Hematopoietic multipotent progenitor cell (in vitro differentiated cells): ENCODE results near the gene ADGRG6. TPM values are rescaled to one million over a fixed set of nuclear protein-coding genes. Genes with fewer than 3 reads are reported as not detected.
"Not testable (repeated sequence)": the region's sequence is repeated elsewhere in the genome, so short reads cannot be mapped to it uniquely, and the experiment has no call there.

ENCODE experiments used
- DNase-seq, 3 donors: peaks; one replicate each; pipeline ENCODE4 v3.0.0-alpha.2; 2011 to 2015; ENCODE audit warnings: low read depth in 2 of 3, low spot score in 2 of 3
- total RNA-seq: library from RNA; depleted of rRNA; stranded (reverse); fragments of >200 nt; gene quantifications from one replicate; pipeline ENCODE4 v1.2.3, GENCODE V29; 2012

ADGRG6 gene
- total RNA-seq, 1 donor: 57.1 TPM

DNA sequence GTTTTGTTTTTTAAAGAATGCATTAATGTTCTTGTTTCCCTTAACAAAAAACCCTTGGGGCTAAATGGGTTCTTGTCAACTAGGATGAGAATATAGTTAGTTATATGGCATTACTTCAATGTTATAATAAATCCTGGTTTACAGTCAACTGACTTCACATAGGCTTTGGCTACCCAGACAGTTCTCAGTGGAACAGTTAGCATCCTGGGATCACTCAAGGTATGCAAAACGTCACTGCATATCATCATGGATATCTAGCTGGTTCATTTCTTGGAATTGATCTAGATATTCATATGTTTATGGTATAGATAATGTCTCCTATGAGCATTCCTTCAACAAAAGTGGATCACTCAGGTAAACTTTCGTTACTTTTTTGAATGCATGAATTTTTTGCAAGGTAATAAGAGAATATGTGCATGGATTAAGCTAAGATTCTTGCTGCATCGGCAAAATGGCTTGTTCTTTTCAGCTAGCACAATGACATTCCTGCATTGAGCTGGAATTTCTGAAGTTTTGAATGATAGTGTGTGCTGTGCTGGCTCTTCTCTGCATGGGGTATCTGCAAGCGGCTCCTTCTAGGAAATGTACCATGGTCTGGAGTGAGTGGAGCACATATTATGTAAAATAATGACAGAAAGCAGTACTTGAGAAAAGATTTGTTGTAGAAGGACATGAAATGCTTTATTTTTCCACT lies 138.9 kb downstream of the ADGRG6 start:
- DNase-seq: no peak

DNA sequence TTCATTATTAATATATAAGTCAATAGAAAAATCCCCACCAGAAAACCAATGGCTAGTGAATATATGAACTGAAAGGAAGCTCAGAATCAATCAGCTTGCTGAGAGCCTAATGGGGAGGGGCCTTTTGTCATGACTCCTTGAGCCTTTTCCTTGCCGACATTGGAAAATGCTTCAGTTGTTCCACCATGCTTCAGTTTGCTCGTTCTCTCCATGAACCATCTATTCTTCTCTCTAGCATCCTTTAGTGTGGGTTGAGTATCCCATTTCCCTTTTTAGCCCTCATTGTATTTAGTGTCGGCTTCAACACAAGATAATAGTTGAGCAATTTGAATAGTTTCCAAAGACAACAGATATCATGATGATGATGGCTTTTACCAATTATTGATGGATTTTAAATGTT lies 139.9 kb downstream of the ADGRG6 start:
- no peak for DNase-seq

DNA sequence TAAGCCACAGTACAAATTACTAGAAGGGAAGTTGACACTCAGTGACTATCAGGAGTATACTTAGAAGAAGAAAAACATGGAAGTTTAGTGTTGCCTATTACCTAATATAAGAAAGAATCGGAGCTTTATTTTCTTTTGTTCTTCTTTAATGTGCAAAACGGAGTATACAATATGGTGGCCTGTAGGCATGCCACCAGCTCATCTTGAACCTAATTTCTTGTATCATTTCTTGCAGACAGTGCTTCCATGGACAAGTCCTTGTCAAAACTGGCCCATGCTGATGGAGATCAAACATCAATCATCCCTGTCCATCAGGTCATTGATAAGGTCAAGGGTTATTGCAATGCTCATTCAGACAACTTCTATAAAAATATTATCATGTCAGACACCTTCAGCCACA lies 141.3 kb downstream of the ADGRG6 start:
- DNase-seq: no peak

DNA sequence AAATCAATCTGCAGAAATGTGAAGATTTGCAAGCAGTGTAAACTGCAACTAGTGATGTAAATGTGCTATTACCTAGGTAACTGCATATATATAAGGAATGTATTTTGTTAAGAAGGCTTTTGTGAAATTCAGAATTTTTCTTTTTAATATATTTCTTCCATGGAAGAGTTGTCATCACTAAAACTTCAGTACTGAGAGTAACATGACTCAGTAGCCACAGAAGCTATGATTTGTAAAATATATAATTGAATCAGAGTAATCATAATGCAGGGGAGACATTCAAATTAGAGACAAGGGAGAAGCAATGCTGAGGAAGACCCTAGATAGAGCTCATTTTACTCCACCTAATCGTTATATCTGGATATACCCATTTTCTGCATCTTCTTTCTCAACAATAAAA lies 141.7 kb downstream of the ADGRG6 start:
- DNase-seq: no peak

DNA sequence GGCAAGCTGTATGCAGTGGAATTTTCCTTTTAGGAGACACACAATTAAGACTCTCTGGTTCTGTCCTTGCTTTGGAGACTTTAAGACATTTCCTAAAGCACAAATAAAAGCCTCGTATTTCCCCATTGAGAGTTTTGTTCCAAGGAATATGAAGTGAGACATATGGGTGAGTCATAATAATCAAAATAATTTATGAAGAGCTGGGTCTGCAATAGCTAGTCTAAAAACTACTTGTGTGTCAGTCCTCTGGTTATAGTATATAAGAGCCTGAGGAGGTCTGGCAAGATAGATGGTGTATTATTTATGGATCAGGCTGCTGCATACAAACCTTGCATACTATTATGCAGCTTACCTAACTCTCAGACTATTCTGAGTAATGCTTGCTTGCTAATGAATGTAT lies 142.6 kb downstream of the ADGRG6 start:
- no peak for DNase-seq

DNA sequence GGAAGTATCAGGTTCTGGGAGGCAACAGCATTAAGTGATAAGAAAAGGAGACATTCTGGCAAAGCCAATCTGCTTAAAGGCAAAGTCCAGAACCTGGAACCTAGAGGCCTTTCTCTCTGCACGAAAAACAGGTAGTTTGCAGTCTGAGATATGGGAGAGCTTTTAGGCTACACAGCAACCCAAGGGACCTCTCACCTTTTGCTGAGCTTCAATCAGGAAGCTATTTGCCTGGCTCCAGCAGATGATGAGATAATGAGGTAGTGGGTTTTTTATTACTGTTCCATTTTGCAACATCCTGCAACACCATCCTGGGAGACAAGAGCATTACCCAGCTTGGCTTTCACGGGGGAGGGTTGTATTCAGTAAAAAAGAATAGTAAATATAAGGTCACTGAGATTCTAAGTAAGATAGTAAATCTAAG lies 143.1 kb downstream of the ADGRG6 start:
- no peak for DNase-seq

DNA sequence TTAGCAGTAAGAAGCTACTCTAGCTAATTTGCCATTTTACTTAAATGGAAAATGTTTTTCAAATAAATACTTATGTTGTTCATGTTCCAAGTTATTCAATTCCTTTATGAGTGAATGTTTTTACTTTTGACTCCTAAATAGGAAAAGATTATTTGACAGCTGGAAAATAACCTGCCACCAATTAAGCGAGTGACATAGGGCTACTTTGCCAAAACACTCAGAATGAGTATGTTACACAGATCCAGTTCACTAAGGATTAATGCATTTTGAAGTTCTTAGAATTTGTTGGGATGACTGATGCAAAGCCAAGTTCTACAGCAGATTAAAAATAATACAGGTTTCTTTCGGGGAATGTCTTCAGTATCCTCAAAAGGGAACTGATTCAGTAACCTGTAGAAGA lies 144.4 kb downstream of the ADGRG6 start:
- DNase-seq: no peak

DNA sequence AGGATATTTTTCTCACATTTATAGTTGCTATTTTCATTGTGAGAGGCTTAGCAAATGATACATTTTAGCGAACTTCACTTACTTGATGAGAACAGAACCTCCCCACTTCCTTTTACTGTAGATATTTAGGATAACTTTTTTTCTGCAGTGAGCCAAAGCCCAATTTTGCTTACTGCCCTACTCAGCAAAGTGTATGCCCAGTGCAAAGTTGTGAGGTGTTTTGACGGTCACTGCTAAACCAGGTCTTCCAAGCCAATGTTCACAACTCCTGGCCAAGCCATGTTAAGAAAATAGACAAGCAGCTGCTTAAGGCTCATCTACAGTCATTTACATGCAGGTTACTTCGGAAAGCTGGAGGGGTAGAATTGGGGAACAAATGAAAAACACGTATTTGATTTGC lies 144.8 kb downstream of the ADGRG6 start:
- DNase-seq: no peak

DNA sequence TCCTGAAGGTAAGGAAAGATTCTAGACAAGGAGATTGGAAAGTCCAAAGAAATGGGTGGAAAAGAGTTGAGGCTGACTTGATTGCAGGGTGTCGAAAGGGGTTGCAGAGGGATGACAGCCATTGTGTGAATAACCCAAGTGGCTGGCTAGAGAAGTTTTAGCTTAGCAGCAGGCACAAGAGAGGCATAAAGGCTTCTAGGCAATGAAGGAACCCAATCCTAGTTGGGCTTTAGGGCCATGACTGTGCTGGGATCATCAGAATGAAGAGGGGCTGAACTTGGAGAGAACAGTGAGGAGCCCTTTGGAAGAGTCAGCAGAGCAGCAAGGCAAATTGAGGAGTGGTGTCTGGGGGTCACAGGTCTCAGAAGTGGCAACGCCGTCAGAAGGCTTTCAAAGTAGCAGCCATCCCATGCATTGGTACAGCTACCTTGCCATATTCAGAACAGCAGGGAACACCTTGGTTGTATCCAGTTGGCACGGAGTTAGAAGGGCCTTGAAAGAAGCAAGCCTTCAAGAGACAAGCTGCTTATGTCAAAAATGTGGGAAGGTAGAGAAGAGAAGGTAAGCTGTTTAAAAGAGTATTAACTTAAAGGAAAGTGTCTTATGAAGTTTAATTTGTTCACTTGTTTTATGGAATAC lies 146.4 kb downstream of the ADGRG6 start:
- DNase-seq: no peak

DNA sequence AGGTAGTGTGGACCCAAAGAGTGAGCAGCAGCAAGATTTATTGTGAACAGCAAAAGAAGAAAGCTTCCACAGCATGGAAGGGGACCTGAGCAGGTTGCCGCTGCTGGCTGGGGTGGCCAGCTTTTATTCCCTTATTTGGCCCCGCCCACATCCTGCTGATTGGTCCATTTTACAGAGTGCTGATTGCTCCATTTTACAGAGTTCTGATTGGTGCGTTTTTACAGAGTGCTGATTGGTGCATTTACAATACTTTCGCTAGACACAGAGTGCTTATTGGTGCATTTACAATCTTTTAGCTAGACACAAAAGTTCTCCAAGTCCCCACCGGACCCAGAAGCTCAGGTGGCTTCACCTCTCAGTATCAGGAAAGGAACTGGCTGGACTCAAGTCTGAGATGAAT lies 149.0 kb downstream of the ADGRG6 start:
- DNase-seq: not testable (repeated sequence)

DNA sequence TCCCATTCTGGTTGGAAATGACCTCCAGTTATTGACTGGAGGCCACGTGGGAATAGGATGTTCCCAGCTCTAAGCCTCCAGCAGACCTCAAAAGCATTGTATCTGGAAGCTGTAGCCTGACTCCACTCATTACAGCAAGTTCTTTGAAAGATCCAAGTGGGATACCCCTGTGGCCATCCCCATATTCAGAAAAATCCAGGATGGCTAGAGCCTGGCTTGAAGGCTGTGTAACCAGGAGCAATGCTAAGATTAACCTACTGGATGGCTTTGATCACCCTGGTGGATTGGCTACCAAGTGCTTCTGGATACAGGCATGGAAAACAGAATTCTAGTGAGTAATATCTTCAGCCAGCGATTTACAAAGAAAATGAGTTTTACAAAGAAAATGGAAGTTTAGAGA lies 151.2 kb downstream of the ADGRG6 start:
- no peak for DNase-seq

DNA sequence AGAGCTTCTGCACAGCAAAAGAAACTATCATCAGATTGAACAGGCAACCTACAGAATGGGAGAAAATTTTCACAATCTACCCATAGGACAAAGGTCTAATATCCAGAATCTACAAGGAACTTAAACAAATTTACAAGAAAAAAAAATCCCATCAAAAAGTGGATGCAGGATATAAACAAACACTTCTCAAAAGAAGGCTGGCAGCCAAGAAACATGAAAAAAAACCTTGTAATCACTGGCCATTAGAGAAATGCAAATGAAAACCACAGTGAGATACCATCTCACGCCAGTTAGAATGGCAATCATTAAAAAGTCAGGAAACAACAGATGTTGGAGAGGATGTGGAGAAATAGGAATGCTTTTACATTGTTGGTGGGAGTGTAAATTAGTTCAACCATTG lies 152.4 kb downstream of the ADGRG6 start:
- not testable (repeated sequence) for DNase-seq

DNA sequence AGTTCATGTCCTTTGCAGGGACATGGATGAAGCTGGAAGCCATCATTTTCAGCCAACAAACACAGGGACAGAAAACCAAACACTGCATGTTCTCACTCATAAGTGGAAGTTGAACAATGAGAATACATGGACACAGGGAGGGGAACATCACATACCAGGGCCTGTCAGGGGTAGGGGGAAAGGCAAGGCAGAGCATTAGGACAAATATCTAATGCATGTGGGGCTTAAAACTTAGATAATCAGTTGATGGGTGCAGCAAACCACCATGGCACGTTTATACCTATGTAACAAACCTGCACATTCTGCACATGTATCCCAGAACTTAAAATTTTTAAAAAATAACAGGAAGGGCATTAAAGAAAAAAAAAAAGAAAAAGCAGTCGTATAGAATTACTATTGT lies 153.0 kb downstream of the ADGRG6 start:
- DNase-seq: not testable (repeated sequence)

DNA sequence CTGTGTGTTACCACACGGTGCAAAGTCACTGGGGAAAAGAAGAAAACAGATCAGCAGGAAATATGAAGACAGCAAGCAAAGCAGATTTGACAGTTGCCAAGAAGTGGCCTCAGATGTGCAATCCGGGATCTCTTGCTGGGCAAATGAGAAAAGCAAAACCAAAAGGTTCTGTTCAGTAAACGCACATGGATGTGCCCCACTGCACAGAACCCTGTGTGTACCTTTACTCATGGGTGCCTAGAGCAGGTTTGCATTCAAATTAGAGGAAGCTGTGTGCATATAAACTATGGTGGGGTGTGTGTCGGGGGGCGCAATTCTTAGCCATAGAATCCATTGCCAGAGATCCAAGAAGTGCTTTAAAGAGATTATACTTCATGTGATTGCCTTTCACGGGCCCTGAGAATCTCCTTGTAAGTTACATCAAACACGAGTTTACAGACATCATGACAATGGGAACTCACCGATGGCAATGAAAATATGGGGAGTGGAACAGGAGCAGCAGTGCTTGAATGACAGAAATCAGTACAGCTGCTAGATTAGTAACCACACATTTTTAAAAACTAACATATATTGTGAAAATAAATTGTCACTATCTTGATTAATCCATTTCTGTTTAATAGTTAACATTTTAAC lies 154.3 kb downstream of the ADGRG6 start:
- DNase-seq: no peak

DNA sequence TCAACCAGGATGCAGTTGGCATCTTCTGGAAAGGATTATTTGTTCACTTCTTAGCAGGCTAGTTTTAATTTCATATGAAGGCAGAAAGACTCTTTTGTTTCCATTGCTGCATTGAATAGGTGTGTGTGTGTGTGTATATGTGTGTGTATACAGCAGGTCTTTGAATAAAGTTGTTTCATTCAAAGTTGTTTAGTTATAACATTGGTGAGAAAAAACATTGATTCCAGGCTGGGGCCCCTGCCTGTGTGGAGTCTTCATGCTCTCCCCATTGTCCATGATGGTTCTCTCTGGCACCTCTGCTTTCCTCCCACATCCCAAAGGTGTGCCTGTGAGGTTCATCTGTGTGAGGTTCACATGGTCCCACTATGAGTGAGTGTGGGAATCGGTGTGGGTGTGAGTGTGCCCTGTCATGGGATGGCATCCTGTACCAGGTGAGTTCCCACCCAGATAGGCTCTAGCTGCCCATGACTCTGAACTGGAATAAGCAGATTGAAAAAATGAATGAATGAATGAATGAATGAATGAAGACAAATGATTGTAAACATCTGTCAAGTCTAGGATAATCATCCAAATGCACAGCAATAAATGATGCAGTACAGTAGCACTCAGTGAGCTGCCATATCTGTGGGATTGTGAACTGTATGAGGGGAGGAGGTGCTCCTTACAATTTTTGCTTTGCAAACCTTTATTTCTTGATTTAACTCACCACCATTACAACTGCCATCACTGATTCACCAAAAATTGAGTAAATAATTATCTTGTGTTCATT lies 156.0 kb downstream of the ADGRG6 start:
- no peak for DNase-seq

DNA sequence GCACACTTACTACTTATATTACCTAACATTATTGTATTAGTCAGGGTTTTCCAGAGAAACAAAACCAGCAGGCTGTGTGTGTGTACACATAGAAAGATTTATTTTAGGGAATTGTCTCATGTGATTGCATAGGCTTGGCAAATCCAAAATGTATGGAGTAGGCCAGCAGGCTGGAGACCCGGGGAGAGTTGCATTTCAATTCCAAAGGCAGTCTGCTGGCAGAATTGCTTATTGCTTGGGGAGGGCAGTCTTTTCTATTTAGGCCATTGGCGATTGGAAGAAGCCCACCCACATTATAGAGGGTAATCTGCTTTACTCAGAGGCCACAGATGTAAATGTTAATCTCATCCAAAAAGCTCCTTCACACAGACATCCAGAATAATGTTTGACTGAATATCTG lies 157.0 kb downstream of the ADGRG6 start:
- DNase-seq: no peak

DNA sequence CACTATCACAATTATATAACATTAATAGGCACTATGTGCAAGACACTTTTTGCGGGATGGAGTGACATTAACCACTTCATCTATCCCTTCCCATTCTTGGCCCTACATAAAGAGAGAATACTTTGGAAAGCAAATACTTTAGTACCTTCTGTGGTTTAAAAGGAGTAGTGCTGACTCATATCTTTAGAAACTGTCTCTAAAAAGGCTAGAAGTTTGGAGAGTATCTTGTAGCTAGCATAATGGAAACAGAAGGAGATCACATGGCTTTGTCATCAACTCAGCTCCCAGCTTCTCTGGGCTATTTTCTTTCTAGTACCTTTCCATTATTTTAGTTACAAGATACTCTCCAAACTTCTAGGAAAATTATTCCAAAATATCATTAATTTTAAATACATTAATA lies 157.5 kb downstream of the ADGRG6 start:
- no peak for DNase-seq

DNA sequence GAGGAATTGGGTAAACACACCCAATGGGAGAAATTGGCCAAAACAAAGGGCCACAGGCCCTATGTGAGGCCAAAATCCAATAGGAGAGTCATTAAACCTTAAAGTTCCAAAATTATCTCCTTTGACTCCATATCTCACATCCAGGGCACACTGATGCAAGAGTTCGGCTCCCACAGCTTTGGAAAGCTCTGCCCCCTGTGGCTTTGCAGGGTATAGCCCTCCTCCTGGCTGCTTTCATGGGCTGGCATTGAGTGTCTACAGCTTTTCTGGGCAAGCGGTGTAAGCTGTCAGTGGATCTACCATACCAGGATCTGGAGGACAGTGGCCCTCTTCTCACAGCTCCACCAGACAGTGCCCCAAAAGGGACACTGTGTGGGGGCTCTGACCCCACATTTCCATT lies 160.5 kb downstream of the ADGRG6 start:
- no peak for DNase-seq

DNA sequence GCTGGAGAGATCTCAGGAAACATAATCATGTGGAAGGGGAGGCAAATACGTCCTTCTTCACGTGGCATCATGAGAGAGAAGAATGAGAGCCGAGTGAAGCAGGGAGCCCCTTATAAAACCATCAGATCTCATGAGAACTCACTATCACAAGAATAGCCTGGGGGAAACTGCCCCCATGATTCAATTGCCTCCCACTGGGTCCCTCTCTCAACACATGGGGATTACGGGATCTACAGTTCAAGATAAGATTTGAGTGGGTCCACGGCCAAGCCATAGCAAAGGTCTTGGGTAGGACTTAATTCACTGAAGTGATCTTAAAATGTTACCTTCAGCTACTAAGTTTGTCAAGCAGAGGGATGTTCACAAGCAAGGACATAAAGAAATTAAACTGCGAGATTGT lies 162.2 kb downstream of the ADGRG6 start:
- no peak for DNase-seq

DNA sequence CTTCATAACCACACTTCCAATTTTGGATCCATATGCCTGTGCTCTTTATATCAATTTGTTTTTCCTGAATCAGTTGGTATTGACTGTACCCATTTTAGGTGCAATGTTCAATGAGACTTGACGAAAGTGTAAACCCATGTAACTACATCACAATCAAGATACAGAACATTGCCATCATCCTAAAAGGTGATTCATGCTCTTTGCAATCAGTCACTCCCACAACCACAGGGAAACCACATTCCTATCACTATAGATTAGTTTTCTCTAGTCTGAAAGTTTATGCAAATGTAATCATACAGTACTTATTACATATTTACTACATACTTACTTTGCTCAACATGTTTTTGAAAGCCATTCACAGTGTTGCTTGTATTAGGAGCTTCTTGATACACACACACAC lies 167.4 kb downstream of the ADGRG6 start:
- DNase-seq: no peak

DNA sequence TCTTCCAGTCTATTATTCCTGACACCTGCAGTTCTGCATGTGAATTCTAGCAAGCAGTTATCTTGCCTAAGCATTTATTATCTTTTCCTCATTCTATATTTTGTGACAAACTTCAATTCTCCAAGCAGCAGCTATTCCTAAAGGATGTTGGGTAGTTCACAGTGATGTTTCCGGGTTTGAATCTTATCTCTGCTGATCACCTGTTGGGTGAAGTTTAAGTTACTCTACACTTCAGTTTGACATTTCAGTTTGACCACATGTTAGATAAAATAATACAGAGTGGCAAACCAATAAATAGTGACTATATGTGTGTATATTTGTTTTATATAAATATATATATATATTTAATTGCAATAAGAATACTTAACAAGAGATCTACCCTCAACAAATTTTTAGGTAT lies 168.6 kb downstream of the ADGRG6 start:
- DNase-seq: no peak
